ELF-1 (cell line): ENCODE data around the gene RAD51B.
"Not testable (repeated sequence)": the region's sequence is repeated elsewhere in the genome, so short reads cannot be mapped to it uniquely, and the experiment has no call there.

Source experiments
- DNase-seq: peaks from one replicate; pipeline ENCODE4 v3.0.0-alpha.2; 2016; ENCODE audit warnings: low read depth, low spot score

RAD51B gene

DNA sequence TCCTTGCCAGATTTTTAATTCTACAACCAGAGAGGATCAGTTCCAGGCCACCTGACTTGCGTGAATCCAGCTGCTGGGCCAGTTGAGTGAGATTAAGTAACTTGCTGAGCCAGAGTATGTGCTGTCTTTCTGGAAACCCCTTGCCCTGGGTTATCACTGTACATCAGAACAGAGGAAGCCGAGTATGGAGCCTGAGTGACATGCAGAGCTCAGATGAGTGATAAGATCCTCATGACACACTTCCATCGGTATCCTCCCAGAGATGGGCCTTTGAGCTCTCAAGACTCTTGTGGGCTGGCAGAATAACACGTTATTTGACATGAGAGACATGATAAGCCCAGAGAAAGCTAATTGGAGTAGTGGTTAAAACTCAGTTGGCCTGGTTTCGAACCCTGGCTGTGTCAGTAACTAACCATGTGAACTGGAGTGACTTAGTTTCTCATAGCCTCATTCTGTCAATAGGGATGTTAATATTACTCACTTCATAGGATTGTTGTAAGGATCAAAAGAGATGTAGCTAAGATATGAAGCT lies 585.1 kb downstream of the RAD51B start:
- peak; percentile 49 for DNase-seq

DNA sequence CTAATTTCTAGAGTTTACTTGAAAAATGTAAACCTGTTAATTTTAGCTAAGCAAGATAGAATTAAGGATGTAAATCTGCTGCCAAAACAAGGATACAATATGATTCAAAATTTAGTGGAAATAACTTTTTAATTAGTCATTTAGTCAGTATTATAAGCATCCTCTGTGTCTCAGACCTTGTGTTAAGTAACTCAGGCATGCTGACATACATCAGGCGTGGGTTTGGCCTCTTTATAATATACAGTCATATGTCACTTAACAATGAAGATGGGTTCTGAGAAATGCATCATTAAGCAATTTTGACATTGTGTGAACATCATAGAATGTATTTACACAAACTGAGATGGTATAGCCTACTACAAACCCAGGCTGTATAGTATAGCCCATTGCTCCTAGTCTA lies 586.4 kb downstream of the RAD51B start:
- DNase-seq: no peak

DNA sequence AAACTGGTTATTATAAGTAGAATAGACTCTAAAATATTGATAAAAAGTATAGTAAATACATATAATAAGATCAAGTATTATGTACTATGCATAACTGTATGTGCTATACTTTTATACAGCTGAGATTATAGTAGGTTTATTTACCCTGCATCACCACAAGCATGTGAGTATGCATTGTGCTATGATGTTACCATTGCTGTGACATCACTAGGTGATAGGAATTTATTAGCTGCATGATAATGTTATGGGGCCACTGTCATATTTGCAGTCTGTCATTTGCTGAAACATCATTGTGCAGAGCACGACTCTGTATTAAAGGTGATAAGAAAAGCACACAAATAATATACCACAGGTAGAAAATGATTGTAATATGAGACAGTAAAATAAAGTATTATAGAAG lies 587.7 kb downstream of the RAD51B start:
- no peak for DNase-seq

DNA sequence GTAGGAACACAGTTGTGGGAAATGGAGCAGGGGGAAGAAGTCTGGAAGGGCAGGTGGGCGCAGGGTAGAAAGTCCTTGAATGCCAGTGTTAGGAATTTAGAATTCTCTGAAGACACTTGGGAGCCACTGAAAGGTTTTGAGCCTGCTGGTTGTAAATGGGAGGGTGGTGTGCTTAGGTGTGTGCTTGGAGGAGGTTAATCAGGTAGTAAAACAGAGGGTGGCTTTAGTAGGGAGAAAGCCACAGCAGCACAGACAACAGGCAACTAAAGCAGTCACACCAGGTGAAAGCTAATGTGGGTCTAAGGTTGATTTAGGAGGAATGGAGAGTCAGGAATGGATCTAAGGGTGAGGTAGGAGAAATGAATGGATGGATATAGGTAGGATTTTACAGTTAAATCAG lies 588.2 kb downstream of the RAD51B start:
- DNase-seq: no peak

DNA sequence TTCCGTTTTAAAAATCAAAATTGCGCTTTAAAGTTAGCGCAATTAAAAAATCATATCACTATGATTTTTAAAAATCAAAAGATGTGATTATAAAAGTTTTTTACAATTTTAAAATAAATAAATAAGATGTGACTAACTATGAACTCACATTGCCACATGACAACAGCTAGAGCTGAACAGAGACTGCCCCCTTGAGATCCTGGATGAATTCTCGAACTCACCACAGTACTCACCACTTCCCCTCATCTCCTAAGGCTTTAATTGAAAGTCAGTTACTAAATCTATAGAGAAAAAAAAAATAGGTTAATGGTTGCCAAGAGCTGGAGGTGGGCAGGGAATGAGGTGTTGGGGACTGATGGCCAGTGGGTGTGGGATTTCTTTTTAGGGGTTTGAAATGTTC lies 589.1 kb downstream of the RAD51B start:
- no peak for DNase-seq

DNA sequence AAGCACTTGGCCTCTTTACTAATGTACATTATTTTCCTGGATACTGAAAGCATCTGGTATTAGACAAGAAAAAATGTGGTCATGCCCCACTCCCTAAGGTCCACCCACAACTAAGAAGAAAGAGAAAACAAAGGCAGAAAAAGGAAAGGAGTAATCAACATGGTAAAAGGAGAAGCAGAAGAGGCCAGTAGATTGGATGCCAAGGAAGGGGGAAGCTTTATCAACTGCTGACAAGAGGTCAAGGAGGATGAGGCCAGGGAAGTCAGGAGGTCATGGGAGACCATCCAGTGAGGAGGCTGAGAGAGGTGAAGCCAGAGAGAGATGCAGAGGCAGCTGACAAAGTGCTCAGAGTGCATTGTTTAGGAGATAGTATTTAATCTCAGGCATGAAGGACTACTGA lies 589.8 kb downstream of the RAD51B start:
- DNase-seq: no peak

DNA sequence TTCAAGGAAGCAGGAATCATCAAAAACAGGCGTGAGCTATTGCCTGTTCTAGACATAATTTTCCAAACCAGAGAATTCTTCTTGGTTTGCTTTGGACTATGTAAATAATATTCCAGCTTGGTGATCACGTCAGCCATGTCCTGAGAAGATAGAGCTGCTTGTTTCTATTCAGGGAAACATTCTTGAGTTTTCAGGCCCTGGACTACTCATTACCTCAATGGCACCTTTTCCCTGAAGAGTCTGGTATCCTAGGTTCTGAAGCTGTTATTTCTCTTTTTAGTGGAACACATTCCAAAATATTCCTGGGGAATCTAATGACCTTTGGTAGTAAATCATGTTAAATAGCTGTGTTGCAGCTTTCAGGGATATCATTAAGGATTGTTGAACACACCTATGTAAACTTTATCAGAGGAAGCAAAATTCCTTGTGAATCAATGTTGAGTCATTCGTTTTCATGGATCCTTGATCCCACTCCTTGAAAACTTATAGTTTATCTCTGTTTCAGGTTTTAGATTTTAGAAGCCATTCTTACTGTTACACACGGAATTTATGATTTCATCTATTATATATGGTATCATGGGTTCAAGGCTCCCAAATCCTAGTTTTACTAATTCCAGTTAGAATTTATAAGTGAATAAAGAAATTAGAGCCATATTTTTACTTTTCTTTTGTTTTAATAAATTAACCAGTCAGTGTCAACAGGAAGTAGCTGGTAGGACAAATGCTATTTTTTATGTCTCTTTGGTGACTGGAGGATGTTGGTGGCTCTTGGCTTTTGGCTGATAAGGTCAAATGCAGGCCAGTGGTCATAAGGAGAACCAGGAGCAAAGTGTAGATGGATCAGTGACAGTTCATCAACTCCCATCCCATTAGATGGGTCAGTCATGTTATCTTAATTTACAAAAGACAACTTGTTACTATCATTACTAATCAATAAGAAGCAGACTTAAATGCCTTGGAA lies 593.2 kb downstream of the RAD51B start:
- no peak for DNase-seq

DNA sequence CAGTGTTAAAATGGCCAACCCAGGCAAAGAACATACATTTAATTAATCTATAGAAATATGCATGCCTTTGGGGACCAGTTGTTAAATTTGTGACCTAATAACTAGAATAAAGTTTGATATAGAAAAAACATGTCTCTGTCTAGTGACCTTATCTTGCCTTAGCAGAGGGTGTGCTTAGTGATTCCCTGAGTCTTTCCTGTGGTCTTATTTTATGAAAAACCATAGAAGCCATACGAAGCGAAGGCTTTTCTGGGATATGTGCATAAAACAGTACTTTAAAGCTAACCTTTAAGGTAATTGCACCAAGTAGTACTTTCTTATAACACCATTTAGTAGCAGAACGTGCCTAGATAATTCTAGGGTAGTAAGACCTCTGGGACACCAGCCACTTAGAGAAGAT lies 593.9 kb downstream of the RAD51B start:
- DNase-seq: no peak

DNA sequence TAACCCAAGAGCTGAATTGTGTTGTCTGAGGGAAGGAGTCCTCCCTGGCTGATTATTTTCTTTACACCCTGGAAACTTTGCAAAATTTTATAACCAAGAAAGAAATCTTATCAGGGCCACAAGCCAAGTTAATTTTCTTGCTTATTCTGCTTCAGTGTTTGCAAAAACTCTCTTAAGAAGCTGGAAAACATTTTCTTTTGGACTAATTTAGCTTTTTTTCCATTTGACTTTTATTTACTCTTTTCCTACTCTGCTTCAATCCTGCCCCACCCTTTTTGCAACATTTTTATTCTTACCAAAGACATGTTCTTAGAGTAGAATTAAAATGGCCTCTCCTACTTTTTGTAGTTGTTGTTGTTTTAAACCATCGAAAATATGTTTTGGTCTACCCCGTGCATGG lies 594.5 kb downstream of the RAD51B start:
- DNase-seq: no peak

DNA sequence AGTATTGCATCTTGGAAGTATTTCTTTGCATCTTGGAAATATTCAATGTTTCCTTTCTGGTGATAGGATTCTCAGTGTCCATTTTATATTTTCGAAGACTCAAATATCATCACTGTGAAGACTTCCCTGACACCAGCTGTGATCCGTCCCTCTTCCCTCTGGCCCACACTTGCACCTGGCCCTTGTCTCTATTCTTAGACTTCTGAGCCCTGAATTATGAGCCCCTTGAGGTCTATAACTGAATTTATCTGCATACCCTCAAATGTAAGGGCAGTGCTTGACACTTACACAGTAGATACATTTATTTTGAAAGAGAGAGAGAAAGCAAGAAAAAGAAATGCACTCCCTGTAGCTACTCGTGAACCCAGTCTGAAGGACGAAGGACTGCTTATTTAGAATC lies 596.6 kb downstream of the RAD51B start:
- no peak for DNase-seq

DNA sequence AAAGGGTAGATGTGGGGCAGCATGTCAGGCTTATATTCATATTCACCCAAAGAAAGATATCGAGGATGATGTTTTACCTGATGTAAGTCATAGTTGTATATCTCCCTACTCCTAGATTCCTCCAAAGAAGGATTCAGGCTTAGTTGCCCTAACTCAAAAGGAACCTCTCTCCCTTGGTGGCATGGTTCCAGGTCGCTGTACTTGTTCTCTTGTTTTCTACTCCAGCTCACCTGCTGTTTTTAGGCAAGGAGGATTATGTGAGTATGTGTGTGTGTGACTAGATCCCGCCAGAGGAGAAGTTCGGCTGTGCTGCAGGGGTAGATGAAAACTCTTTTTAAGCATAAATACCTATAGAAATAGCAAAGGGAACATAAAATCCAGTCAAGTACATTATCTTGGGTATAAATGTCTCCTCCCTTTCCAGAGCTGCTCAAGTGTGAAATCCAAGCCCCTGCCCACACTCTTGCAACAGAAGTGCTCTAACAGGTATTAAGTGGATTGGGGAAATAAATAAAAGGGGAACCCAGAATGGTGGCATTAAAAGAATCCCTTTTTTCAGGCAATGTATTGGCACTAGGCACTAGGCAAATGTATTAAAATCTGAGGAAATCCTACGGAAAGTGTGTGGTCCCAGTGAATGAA lies 597.6 kb downstream of the RAD51B start:
- DNase-seq: no peak

DNA sequence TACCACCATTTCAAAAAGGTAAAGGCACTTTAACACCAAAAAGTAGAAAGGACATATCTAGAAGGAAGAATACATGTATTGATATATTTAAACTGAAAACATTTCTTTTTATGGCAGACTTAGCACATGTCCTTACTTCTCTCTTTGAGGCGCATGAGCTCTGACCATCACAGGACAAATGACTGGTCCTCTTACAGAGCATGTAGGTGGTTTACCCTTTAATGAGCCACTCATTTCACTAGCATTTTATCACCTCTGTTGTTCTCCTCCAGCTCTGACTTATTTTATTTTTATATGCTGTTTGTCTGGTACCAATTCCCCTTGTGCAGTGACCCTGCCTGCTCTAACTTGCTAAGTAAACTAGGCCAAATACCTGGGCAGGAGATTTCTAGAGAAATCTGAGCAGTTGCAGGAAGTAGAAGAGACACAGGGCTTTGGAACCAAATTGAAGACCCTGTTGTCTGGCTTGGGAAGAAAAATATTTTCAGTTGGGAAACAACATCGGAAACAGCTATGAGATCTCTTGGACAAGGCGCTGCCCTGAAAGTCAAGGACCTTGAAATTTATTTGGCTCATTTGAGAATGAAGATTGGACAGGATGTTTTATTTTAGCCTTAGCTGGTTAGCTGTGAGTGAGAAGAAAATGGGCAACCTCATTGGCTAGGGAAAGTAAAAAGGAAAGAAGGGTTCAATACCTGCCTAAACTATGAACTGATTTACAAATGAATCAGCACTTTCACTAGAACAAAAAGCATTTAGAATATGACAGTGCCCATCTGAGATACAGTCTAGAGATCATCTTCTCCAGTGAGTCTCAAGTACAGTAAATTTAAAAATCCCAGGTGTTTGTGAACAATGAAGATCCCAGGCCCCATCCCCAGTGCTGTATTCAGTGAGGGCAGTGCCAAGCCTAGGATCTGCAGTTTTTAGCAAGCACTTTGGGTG lies 598.9 kb downstream of the RAD51B start:
- no peak for DNase-seq

DNA sequence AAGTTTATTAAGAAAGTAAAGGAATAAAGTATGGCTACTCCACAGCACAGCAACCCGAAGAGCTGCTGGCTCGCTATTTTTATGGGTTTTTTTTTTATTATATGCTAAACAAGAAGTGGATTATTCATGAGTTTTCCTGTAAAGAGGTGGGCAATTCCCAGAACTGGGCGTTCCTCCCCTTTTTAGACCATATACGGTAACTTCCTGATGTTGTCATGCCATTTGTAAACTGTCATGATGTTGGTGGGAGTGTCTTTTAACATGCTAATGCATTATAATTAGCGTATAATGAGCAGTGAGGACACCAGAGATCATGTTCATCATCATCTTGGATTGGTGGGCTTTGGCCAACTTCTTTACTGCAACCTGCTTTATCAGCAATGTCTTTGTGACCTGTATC lies 600.8 kb downstream of the RAD51B start:
- DNase-seq: no peak

DNA sequence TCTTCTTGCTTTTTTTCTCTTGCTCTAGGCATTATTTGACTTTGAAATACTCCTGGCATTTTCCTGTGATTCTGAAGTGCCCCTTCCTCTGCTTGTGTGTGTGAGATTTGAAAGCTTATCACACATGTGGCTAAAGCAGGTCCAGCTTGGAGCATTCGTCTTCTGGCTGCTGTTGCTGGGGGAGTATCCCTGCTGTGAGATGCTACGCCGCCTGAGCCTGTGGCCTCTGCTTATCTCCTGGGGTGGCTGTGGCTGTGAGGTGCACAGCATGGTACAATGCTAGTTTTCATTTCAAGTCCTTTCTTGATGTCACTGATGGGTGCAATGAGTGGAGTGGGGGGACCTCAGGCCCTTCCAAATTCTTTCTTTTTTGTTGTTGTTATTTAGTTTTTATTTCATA lies 601.5 kb downstream of the RAD51B start:
- no peak for DNase-seq

DNA sequence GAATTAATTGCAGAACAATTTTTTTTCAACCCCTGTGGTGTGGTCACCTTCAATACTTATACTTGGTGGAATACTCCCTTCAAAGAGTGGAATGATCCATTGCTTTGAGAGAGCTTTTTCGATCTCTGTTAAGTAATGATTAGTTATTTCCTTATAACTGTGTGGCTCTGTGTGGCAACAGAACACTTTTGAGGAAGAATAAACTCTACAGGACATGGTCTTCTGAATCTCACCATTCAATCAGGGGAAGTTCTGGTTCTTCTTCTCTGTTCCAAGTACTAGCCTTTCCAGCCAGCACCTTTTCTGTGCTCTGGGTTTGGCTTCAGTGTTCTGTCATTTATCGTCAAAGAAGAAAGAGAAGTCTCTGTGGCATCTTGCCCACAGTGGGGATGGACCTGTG lies 604.1 kb downstream of the RAD51B start:
- no peak for DNase-seq

DNA sequence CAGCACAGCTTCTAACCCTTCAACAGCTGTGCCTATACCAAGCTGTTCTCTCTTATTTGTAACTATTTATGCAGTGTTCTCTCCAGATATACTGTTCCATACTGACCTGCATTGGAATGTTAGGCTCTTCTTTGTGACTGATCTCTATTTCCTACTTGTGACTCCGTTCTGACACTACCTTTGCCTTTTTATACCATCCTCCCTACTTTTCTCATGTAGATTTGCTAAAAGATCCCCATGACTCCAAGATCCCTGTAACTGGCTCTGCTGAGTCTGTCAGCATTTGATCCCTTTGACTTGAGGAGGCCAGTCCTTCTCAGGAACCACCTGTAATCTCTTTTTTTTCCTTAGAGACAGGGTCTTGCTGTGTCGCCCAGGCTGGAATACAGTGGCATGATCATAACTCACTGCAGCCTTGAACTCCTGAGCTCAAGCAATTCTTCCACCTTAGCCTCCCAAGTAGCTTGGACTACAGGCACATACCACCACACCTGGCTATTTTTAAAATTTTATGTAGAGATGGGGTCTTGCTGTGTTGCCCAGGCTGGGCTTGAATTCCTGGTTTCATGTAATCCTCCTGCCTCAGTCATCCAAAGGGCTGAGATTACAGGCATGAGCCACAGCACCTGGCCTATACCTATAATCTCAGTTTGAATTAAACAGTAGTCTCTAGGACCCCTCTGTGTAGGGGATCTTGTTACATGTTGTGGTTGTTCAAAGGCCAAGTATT lies 605.0 kb downstream of the RAD51B start:
- no peak for DNase-seq

DNA sequence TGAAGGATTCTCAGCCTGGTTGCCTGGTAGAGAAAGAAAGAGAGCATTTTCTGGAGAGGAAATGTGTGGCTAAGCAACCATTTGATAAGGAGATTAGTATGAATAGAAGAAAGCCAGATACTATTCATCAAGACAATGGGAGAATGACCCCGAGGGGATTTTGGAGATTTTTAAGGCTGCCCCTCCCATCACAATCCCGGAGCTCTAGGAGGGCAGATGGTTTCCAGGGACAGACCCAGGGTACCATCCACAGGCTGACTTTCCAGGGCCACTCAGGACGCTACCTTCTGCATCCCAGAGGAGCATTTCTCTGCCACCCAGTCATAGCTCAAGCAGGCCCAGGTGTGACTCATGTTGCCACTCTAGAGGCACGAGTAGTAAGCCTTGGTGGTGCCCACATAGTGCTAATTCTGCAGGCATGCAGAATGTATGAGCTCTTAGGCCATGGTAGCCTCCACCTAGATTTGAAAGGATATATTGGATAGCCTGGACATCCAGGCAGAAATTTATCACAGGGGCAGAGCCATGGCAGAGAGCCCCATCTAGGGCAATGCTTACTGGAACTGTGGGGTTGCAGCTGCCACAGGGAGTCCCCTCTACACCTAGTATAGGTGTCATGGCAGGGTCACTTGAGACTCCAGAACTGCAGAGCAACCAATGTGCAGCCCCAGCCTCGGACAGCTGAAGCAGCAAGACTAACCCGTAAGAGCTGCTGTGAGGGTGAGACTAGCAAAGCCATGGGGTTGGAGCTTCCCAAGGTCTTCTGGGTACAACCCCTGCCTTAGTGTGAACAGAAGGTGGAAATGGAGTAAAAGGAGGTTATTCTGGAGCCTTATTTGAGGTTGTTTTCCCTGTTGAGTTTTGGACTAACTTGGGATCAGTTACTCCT lies 607.3 kb downstream of the RAD51B start:
- DNase-seq: no peak

DNA sequence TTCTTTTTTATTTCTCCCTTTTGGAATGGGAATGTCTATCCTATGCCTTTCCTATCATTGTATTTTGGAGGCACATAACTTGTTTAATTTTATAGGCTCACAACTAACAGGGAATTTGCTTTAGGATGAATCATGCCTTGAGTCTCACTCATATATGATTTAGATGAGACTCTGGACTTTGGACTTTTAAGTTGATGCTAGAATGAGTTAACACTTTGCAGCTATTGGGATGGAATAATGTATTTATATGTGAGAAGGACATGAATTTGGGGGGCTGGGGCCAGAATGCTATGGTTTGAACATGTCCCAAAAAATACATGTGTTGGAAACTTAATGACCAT lies 607.9 kb downstream of the RAD51B start:
- no peak for DNase-seq

DNA sequence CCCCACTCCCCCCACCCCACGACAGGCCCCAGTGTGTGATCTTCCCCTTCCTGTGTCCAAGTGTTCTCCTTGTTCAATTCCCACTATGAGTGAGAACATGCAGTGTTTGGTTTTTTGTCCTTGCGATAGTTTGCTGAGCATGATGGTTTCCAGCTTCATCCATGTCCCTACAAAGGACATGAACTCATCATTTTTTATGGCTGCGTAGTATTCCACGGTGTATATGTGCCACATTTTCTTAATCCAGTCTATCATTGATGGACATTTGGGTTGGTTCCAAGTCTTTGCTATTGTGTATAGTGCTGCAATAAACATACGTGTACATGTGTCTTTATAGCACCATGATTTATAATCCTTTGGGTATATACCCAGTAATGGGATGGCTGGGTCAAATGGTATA lies 609.3 kb downstream of the RAD51B start:
- DNase-seq: not testable (repeated sequence)

DNA sequence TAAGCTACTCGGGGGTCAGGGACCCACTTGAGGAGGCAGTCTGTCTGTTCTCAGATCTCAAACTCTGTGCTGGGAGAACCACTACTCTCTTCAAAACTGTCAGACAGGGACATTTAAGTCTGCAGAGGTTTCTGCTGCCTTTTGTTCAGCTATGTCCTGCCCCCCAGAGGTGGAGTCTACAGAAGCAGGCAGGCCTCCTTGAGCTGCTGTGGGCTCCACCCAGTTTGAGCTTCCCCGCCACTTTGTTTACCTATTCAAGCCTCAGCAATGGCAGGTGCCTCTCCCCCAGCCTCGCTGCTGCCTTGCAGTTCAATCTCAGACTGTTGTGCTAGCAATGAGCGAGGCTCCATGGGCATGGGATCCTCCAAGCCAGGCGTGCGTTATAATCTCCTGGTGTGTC lies 614.6 kb downstream of the RAD51B start:
- DNase-seq: peak; percentile 50
